Stimulated activated CD8-positive, alpha-beta memory T cell treated with anti-CD3 and anti-CD28 coated beads, Interleukin-7, amount 100 ng/mL, for 1 hour (primary cell): ENCODE data around the gene PRDM9.
"Not testable (repeated sequence)": the region's sequence is repeated elsewhere in the genome, so short reads cannot be mapped to it uniquely, and the experiment has no call there.

Source experiments
- DNase-seq, 2 donors: peaks; one replicate each; pipeline ENCODE4 v3.0.0-alpha.2; 2020; ENCODE audit warnings: low read depth in 2 of 2

PRDM9 gene

GRCh38 chr5:23527216-23527920, 20.0 kb downstream of the PRDM9 start:
- DNase-seq = not testable (repeated sequence)

- no peak for DNase-seq
Measured at GRCh38 chr5:23528677-23529076, 21.3 kb downstream of the PRDM9 start.

GRCh38 chr5:23530571-23530970, 23.2 kb downstream of the PRDM9 start:
- no peak for DNase-seq

GRCh38 chr5:23571059-23571458, 63.6 kb downstream of the PRDM9 start:
- no peak for DNase-seq
